ENCODE measurements around the gene ADAMTS12.

The ADAMTS12 gene

DNA sequence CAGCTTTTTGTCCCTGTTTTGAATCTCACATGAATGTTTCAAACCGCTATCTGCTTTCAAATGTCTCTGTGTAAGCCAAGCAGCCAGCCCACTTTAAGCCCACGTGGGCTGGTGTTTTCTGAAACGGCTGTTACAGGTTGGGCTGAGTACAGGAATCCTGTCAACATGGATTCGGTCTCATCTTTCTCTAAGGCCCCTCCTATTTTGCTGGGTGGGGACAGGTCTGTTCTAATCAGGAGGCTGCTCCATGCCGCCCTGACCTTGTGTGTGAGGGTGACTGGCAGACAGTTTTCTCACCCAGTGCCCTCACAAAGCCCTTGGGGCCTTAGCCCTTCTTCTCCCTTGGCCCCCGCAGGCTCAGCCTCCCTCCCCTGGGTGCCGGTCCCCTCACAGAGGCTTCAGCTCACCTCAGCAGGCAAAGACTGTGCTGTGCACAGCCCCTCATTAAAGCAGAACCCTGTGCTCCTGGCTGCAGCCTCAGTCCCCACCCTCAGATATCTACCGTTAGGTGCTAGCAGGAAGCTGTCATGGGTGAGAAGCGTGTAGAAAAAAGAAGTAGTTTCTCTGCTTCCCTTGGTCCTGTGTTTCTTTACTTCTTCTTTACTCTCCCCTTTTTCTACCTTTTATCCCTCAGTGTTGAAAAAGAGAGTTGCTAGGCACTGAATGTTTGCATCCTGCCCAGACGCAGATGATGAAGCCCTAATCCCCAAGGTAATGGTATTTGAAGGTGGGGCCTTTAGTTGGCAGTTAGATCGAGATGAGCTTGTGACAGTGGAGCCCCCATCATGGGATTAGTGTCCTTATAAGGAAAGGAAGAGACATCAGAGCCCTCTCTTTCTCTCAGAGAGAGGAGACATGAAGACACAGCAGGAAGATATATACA, 205.7 kb downstream of the ADAMTS12 start:
- Mint-ChIP-seq H3K27me3 (peaks cover 8% of the 10 kb centered on the region), H3K36me3 (no peaks in the 10 kb centered on the region), H3K9me3 (ENCODE audit: low read depth) (no peaks in the 10 kb centered on the region), H3K27ac (no peak overlapping the region), H3K4me3 (no peak overlapping the region), H3K4me1 (ENCODE audit: low read depth) (no peaks in the 10 kb centered on the region)

- H3K36me3 Mint-ChIP-seq, result no peaks in the 10 kb centered on the region
- no peaks in the 10 kb centered on the region for H3K4me1 Mint-ChIP-seq (ENCODE audit: low read depth)
- no peaks in the 10 kb centered on the region for H3K9me3 Mint-ChIP-seq (ENCODE audit: low read depth)
- H3K4me3 Mint-ChIP-seq, result no peak overlapping the region
- no peak overlapping the region for H3K27ac Mint-ChIP-seq
- H3K27me3 Mint-ChIP-seq, result peaks cover 8% of the 10 kb centered on the region
Measured at GRCh38 chr5:33684496-33685159, 207.2 kb downstream of the ADAMTS12 start.

- Mint-ChIP-seq H3K27me3 (peaks cover 5% of the 10 kb centered on the region), H3K36me3 (no peaks in the 10 kb centered on the region), H3K27ac (no peak overlapping the region), H3K4me1 (ENCODE audit: low read depth) (no peaks in the 10 kb centered on the region), H3K4me3 (no peak overlapping the region), H3K9me3 (ENCODE audit: low read depth) (no peaks in the 10 kb centered on the region)
Measured at GRCh38 chr5:33679791-33680190, 212.0 kb downstream of the ADAMTS12 start.

GRCh38 chr5:33675958-33676464, 215.8 kb downstream of the ADAMTS12 start:
- Mint-ChIP-seq H3K4me3 (no peak overlapping the region), H3K9me3 (ENCODE audit: low read depth) (no peaks in the 10 kb centered on the region), H3K36me3 (no peaks in the 10 kb centered on the region), H3K27ac (no peak overlapping the region), H3K27me3 (peaks cover 3% of the 10 kb centered on the region), H3K4me1 (ENCODE audit: low read depth) (no peaks in the 10 kb centered on the region)

- Mint-ChIP-seq H3K4me1 (ENCODE audit: low read depth) (no peaks in the 10 kb centered on the region), H3K27ac (no peak overlapping the region), H3K4me3 (no peak overlapping the region), H3K27me3 (peaks cover 2% of the 10 kb centered on the region), H3K9me3 (ENCODE audit: low read depth) (no peaks in the 10 kb centered on the region), H3K36me3 (no peaks in the 10 kb centered on the region)
Measured at GRCh38 chr5:33671700-33672291, 220.0 kb downstream of the ADAMTS12 start.

- H3K4me1 Mint-ChIP-seq (ENCODE audit: low read depth), result no peaks in the 10 kb centered on the region
- H3K27ac Mint-ChIP-seq, result no peak overlapping the region
- H3K27me3 Mint-ChIP-seq, result peaks cover 1% of the 10 kb centered on the region
- peaks cover 2% of the 10 kb centered on the region for H3K36me3 Mint-ChIP-seq
- no peak overlapping the region for H3K4me3 Mint-ChIP-seq
- H3K9me3 Mint-ChIP-seq (ENCODE audit: low read depth), result no peaks in the 10 kb centered on the region
Measured at GRCh38 chr5:33662722-33663427, 228.9 kb downstream of the ADAMTS12 start.

DNA sequence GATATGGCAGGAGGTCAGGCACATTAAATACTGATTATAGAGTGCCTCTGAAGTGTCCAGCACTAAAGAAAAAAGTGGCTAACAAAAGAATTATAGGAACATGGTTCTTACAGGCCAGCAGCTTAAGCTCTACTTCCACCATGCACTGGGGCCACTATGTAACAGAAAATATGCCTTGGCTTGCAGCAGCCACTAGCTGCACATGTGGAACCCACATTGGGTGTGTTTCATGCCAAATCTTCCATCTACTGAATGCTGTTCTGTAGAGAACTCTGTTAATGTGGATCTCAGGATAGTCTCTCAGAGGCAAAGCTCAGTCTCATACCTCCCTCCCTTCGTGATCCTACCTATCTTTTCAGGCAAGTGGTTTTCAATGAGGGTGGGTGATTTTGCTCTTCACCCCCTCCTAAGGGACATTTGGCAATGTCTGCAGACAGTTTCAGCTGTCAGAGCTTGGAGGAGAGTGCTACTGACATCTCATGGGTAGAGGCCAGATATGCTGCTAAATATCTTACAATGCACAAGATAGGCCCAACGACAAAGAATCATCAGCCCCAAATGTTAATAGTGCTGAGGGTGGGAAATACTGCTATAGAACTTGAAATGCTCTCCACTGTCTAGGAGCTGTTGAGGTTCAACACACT, 232.1 kb downstream of the ADAMTS12 start:
- H3K36me3 Mint-ChIP-seq, result peaks cover 2% of the 10 kb centered on the region
- H3K27ac Mint-ChIP-seq, result no peak overlapping the region
- peaks cover 3% of the 10 kb centered on the region for H3K27me3 Mint-ChIP-seq
- no peaks in the 10 kb centered on the region for H3K9me3 Mint-ChIP-seq (ENCODE audit: low read depth)
- H3K4me3 Mint-ChIP-seq, result no peak overlapping the region
- H3K4me1 Mint-ChIP-seq (ENCODE audit: low read depth), result no peaks in the 10 kb centered on the region

DNA sequence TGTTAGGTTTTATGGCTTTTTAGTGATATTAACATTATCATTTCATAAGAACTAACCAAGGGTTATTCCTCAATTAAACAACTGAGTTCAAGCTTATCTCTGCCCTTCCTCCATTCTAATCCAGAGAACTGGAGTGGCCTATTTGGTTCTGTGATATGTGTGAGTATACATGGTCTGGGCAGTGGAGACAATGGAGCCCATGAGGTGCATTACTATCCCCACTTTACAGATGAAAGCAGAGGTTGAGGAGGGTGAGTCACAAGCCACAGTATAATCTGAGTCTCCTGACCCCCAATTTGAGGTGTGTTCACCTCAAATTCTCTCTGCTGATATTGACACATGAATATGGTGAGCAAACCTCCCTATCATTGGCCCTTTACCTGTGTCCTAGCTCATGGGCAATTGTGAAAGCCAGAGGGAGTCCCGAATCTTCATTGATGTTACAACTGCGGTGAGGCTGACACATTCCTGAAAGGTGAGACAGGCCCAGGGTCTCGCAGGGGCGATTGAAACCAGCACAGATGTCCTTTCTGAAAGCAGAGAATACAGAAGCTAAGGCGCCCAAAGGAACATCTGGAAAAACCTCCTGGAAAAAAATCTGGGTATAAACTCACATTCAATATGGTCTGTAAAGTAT, 233.9 kb downstream of the ADAMTS12 start:
- Mint-ChIP-seq H3K36me3 (peaks cover 2% of the 10 kb centered on the region), H3K27ac (no peak overlapping the region), H3K4me1 (ENCODE audit: low read depth) (no peaks in the 10 kb centered on the region), H3K4me3 (no peak overlapping the region), H3K9me3 (ENCODE audit: low read depth) (no peaks in the 10 kb centered on the region), H3K27me3 (peaks cover 3% of the 10 kb centered on the region)

DNA sequence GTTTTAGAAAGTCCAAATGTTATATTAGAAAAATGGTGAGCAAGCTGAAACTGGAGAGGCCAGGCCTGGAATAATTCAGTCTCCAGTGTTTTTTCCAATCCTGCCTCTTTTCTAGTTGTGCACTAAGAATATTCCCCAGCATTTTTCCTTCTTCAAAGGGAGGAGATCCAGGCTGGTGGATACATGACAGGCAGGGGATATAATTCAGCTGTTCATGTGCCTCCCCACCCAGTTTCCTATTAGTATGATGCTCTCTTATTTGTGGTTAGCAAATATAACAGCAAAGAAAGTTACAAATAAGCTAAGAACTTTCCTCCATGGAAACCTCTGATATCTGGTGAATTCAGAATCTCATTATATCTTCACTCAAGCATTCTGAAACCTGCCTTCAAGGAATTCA, 234.6 kb downstream of the ADAMTS12 start:
- Mint-ChIP-seq H3K36me3 (peaks cover 2% of the 10 kb centered on the region), H3K4me3 (no peak overlapping the region), H3K27ac (no peak overlapping the region), H3K27me3 (peaks cover 3% of the 10 kb centered on the region), H3K9me3 (ENCODE audit: low read depth) (peaks cover 4% of the 10 kb centered on the region), H3K4me1 (ENCODE audit: low read depth) (no peaks in the 10 kb centered on the region)

DNA sequence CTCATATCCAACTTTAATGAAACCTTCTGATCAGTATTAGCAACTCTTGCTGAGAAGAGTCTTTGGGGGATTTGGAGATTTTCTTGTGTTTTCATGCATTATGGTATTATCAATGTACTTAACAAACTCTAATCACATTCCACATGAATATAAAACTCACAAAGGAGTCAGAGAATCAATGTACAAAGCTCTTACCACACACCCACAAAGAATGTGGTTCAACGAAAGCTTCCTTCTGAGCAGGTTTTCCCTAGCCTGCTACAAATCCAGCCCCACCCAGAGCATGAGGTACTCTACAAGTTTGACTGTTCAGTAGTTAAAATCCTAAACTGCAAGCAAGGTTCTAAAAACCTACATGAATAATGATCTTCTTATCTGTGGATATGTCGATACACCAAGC, 240.9 kb downstream of the ADAMTS12 start:
- Mint-ChIP-seq H3K4me3 (no peak overlapping the region), H3K27ac (no peak overlapping the region), H3K9me3 (ENCODE audit: low read depth) (peaks cover 10% of the 10 kb centered on the region), H3K4me1 (ENCODE audit: low read depth) (no peaks in the 10 kb centered on the region), H3K36me3 (no peaks in the 10 kb centered on the region), H3K27me3 (no peaks in the 10 kb centered on the region)

DNA sequence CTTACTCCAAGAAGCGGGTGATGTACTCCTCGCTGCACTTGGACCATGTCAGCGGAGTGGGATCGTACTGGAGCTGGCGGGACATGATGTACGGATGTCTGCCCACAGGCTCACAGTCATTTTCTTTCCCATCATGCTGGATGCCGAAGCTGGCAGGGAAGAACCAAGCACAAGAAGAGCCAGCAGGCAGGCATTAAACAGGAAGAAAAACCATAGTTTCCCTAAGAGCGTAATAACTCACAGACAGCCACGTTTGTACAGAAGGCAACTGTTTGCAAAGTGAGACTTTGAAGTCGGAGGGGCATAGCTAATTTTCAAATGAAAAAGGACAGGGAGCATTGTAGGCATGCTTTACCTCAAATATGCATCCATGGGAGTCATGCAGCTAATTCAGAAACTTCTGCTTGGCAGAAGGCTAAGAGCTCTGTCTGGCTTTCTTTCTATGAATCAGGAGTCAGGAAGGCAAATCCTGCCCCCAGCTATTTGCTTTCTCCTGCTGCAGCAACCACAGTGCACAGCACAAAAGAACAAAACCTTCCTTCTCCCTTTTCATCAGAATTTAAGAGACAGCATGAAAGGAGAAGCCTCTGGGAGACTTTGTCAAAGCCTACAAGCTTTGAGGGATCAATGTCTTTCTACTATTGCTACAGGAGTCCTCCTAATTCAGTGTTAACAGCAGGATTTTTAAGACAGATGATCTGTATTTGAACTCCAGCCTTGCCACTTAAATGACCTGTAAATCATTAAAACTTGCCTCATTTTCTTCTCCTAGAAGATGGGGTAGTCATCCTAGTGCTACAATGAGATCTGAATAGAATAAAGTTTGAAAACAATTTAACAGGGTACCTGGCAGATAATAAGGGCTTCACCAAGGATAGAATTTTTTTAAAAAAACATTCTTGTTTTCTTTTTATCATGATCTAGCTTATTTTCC, 242.0 kb downstream of the ADAMTS12 start:
- H3K9me3 Mint-ChIP-seq (ENCODE audit: low read depth), result peaks cover 10% of the 10 kb centered on the region
- H3K36me3 Mint-ChIP-seq, result no peaks in the 10 kb centered on the region

DNA sequence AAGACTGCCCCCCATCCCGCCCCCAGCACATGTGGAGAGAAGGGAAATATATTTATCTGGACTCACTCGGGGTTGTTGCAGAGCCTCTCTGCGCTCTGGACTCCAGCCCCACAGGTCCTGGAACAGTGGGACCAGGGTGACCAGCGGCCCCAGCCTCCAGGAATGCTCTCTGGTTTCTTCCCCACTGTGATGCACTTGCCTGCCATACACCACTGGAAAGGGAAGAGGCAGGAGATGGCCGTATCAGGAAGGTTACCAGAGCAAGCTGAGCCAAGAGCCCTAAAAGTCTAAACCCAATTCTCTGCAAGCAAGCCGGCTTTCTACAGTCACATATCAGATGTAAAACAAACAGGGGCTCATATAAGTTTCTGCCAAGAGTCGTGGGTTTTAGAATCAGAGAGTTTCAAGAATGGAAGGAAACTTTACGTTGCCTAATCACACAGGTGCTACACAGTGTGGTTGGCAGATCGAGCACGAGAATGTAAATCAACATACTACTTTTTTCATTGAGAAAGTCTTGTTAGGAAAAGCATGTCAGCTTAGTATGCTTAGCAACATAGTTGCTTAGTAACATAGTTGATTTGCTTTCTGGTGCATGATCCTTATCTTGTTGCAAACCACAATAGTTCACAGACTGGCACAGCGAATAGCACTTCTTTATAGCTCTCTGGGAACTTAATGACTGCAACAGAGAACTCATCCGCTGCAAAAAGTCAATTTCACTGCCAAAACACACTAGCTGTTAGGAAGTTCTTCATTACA, 249.9 kb downstream of the ADAMTS12 start:
- Mint-ChIP-seq H3K36me3 (no peaks in the 10 kb centered on the region), H3K27ac (no peak overlapping the region), H3K4me1 (ENCODE audit: low read depth) (peaks cover 9% of the 10 kb centered on the region), H3K27me3 (peaks cover 5% of the 10 kb centered on the region), H3K4me3 (no peak overlapping the region), H3K9me3 (ENCODE audit: low read depth) (peaks cover 5% of the 10 kb centered on the region)

More for the DNA sequence above, 242.0 kb downstream of the ADAMTS12 start:
- no peaks in the 10 kb centered on the region for H3K4me1 Mint-ChIP-seq (ENCODE audit: low read depth)
- H3K27me3 Mint-ChIP-seq, result peaks cover 3% of the 10 kb centered on the region
- H3K4me3 Mint-ChIP-seq, result no peak overlapping the region
- H3K27ac Mint-ChIP-seq, result no peak overlapping the region

Data from activated naive CD8-positive, alpha-beta T cell (primary cell).